Fibroblast of skin of right quadriceps (primary cell): ENCODE results near the gene POMGNT2.

Experiments
- DNase-seq: peaks from one replicate; pipeline ENCODE4 v3.0.0-alpha.2; 2013

The POMGNT2 gene

DNA sequence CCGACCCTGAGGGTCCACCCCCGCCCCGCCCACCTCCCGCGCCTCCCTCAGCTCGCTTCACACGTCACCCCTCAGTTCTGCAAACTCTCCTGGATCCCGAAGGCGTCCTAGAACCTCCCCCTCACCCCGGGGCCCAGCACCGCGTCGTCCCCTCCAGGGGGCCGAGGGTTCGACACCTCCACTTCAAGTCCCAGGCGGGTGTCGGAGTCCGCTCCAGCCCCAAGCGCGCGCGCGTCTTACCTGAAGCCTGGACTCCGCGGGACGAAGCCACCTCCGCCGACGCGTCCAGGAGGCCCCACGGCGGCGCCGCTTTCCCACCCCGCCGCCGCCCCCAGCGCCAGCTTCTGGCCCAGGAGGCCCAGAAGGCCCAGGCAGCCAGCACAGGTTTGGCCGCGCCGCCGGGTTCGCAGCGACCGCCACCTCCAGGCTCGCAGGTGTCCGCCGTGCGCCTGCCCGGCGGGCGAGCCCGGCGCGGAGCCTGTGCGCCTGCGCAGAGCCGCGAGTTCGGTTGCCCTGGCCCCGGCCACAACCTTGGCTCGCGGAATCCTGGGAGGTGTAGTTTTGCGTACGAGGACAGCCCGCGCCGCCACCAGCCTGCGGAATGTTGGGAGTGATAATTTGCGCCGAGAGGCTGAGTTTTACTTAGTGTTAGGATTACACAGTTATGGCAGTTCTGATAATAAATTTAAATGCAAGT lies at the start of gene POMGNT2:
Gene POMGNT2, minus strand, starts transcription at position 484 of the 697 bp plus-strand sequence. CDS start 24,648 bp downstream, outside the sequence.
- peak; percentile 80 for DNase-seq

DNA sequence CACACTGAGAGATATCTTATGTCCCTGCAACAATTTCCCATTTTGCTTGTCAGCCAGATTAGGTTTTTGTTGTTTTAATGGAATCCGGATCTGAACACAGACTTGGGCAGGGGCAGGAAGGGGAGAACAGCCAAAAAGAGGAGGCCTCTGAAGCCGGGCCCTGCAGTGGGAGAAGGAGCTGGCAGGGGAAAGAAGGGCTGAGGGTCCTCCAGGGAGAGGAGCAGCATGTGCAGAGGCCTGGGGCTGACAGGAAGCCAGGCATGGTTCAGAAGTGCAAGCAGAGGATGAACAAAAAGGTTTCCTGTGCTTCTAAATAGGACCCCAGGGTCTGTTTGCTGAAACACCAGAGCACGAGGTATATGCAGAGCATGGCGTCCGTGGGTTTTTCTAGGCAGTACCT lies 49.1 kb upstream of the POMGNT2 start:
- no peak for DNase-seq

DNA sequence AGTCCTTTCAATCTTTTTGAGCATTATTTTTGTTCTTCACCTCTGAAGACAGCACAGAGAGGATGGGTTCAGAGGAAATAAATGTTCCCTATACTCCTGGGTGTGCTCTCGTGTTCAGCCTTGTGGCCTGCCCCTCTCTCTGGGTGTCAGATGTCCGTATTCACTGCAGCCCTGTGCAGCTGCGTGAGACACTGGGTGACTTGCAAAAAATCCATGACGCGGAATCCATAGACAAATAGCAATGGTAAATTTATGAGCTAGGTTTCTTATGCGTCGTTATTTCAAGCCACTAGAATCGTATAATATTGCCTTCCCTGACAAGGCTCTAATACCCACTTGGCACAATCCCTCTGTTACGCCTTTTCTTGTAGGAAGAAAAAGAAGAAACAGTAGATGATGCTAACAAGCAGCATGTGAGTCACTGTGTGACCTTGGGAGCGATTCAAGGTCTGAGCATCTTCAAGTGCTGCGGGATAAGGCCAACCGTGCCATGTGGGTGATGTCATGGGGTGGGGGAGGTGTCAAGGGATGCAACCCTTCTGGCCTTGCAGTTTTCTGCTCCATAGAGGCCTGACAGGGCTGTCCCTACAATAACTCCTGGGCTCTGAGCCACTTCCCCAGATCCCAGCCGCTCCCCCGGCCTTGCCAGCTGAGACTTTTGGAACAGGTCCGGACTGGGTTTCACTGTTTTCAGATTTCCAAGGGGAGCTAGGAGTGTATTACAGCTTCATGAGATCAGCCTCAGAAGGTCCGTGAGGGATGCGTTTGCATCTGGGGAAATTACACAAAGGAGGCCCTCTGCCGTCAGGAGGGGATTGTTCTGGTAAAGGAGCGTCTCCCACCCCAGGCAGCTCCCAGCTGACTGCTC lies 47.6 kb upstream of the POMGNT2 start:
- DNase-seq, result peak; percentile 80

GRCh38 chr3:43152649-43153048 lies 46.8 kb upstream of the POMGNT2 start:
- DNase-seq, result peak; percentile 9

GRCh38 chr3:43148033-43148432 lies 42.2 kb upstream of the POMGNT2 start:
- DNase-seq, result no peak

GRCh38 chr3:43146599-43146998 lies 40.7 kb upstream of the POMGNT2 start:
- no peak for DNase-seq

DNA sequence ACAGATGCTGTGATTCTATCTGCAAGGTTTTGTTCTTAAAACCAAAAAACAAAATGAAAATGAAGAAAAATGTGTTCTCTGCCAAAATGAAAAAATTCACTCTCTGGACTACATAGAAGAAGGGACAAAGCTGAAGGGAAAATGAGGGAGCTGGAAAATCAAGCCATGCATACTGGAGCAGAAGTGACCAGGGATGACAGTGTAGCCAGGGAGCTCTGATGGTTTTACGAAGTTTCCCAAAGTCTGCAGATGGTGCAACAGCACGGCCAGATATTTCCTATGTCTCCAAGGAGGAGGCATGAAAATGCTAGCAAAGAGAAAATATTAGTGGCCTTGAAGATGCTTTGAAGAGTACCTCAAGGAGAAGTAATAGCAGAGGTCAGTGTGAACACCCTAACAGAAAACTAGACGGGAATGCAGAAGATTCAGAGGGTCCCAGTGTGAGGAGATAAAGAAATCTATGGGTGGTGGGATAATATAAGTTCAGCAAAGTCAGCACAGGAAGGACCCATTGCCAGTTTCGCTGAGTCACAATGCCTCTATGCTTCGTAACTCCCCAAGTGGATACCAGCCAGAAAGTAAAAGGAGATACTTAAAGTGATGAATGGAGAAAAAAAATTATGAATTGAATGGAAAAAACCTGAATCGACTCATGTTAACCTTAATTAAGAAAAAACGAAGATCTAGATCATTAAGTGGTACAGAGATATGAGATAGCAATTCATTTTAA lies 39.0 kb upstream of the POMGNT2 start:
- DNase-seq, result peak; percentile 33

GRCh38 chr3:43142472-43142871 lies 36.6 kb upstream of the POMGNT2 start:
- no peak for DNase-seq

- no peak for DNase-seq
Observed at GRCh38 chr3:43138488-43139231, 32.8 kb upstream of the POMGNT2 start.

DNA sequence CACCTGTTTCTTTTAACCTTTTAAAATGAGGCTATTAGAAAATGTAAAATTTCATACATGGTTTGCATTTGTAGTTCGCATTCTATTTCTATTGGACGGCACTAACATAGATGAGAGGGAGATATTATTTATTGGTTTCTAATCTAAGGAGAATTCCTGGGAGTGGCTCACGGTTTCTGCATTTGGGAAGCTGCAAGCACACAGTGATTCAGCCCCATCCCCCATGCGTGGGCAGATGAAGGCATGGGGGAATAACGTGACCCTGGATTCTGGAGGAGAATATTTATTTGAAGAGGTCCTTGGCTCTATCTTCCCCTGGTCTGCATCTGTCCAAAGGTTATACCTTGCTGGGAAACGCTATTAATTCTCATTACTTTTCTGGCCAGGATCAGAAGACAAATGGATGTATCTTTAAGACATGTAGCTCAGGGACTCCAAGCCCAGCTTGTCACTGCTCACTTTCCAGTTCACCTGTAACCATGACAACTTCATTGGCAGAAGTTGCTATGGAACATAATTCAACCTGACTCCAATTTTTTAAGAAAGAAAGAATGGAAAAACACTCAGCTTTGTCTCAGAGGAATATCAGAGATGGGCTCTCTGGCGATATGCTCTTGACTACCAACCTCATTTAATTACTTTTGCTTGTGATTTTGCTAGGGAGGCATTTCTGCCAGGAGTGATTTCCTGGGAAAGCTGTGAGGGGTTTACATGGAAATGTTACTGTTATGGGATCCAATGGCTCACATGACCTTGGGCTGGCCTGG lies 27.2 kb upstream of the POMGNT2 start:
- no peak for DNase-seq

GRCh38 chr3:43132193-43132592 lies 26.3 kb upstream of the POMGNT2 start:
- no peak for DNase-seq

GRCh38 chr3:43128464-43128863 lies 22.6 kb upstream of the POMGNT2 start:
- DNase-seq, result no peak

DNA sequence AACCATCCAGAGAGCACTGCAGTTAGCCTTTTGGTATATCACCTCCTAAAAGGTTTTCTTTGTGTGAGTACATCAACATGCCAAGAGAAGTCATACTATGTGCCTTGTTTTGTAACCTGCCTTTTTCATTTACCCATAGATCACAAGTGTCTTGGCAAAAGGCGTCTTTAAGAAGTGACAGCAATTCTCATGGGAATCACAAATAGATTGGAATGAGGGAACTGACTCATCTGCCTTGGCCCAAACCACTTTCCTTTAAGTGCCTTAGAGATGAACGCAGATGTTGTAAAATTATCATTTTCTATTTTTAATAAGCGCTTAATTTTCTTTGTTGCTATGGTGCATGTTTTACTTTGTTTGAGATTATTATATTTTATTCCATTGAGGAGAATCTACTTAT lies 20.7 kb upstream of the POMGNT2 start:
- DNase-seq, result no peak

GRCh38 chr3:43123895-43124294 lies 18.0 kb upstream of the POMGNT2 start:
- DNase-seq, result no peak

- no peak for DNase-seq
Observed at GRCh38 chr3:43120937-43121336, 15.1 kb upstream of the POMGNT2 start.

GRCh38 chr3:43117257-43117656 lies 11.4 kb upstream of the POMGNT2 start:
- DNase-seq, result no peak

DNA sequence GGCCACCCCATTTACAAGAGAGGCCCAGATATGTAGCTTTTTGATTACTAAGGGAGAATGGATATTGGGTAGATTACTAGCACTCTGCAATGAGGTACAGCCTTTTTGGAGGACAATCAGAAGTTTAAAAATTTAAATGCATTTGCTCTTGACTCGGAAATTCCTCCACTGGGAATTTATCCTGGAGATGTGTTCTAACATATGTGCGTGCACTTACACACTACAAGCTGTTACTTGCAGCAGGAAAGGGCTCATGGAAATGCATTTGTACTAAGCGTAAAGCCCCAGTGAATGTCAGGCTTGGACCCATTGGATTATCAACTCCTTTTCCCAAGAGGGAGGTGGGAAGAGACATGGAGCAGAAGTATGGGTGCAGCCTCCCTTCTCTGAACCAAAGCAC lies 7.8 kb upstream of the POMGNT2 start:
- DNase-seq, result no peak

DNA sequence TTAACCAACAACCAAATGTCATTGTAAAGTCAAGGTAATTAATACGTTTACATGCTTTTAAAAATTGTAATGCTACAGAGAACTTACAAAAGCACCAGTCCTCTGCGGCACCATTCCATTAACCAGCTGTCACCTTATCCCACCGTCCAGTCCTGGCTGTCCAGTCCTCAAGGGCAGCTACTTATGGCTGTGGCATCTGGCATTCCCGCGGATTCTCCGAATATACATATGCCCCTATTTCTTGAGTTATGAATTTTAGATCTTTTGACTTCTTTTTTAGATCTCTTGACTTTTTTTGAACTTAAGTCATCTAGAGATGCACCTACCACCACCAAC lies 382 bp upstream of the POMGNT2 start:
- DNase-seq, result no peak

- DNase-seq, result no peak
Observed at GRCh38 chr3:43104660-43105595, 951 bp downstream of the POMGNT2 start.

DNA sequence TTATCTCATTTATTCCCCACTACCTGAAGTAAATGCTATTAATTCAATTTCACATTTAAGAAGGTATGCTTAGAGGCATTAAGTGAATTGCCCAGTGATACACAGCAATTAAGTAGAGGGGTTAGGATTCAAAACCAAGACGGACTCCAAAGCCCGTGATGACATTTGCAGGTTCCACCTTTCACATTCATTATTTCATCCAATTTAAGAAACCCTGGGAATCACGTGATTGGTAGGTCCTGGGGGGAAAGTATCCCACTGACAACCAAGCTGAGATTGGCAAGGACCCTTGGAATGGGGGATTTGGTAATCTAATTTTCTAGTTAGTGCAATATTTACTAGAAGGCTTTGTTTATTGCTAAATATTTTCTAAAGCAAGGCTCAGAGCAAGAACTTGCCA lies 1.8 kb downstream of the POMGNT2 start:
- no peak for DNase-seq
